Vagina (tissue), 2 donors: ENCODE data around the gene LANCL2. TPM values are rescaled to one million over a fixed set of nuclear protein-coding genes. Genes with fewer than 3 reads are reported as not detected.

Experiments used
- DNase-seq, 2 donors: peaks; one replicate each; pipeline ENCODE4 v3.0.0-alpha.2; 2017; ENCODE audit errors: extremely low spot score in 2 of 2
- H3K27ac ChIP-seq: fragments of 200-600 bp; sonication (generic); one replicate; pipeline ENCODE4 v1.5.1; 2019
- H3K27me3 ChIP-seq: fragments of 200-600 bp; sonication (generic); one replicate; pipeline ENCODE4 v1.5.1; 2019
- H3K36me3 ChIP-seq, 2 donors: fragments of 200-600 bp; sonication (generic); one replicate each; pipeline ENCODE4 v1.5.1; 2017 to 2019
- H3K4me1 ChIP-seq: fragments of 200-600 bp; sonication (generic); one replicate; pipeline ENCODE4 v1.5.1; 2019
- H3K4me3 ChIP-seq, 2 donors: fragments of 200-600 bp; sonication (generic); 1 replicate in 1 of 2; 2 replicates in 1 of 2; pipeline ENCODE4 v1.5.1; 2016 to 2019
- H3K9me3 ChIP-seq: fragments of 200-600 bp; sonication (generic); one replicate; pipeline ENCODE4 v1.5.1; 2019
- POLR2A ChIP-seq, 2 donors: fragments of 450-650 bp; IDR thresholded peaks; one replicate each; pipeline ENCODE4 v1.6.1; 2017; ENCODE audit warnings: antibody characterized with exemption in 2 of 2, mild to moderate bottlenecking in 2 of 2, moderate library complexity in 2 of 2
- POLR2AphosphoS5 ChIP-seq, 2 donors: sonication (generic); formaldehyde crosslinking; IDR thresholded peaks; one replicate each; pipeline ENCODE4 v1.9.0; 2017; ENCODE audit warnings: antibody characterized with exemption in 2 of 2, mild to moderate bottlenecking in 2 of 2, low read depth in 1 of 2; ENCODE audit not compliant: insufficient read depth in 1 of 2
- intact Hi-C: fragments of 100-400 bp; cut with DNase I; formaldehyde crosslinking; loops from one replicate; pipeline ENCODE4 v1.15.1; 2023
- total RNA-seq: library from RNA; depleted of rRNA; stranded (reverse); fragments of >200 nt; gene quantifications from one replicate; pipeline ENCODE4 v1.2.3, GENCODE V29; 2016
- TF ChIP-seq, protein P1 (sequence below), 3 experiments: fragments of 450-650 bp in 2 of 3; fragments of 200-600 bp in 1 of 3; sonication (generic) in 1 of 3; IDR thresholded peaks; one replicate each; pipeline ENCODE4 v1.5.1; 2017 to 2019; ENCODE audit warnings: antibody characterized with exemption in 3 of 3, mild to moderate bottlenecking in 2 of 3, moderate library complexity in 2 of 3

LANCL2 gene
- total RNA-seq, 1 donor from 2014 or later = 7.6 TPM

DNA sequence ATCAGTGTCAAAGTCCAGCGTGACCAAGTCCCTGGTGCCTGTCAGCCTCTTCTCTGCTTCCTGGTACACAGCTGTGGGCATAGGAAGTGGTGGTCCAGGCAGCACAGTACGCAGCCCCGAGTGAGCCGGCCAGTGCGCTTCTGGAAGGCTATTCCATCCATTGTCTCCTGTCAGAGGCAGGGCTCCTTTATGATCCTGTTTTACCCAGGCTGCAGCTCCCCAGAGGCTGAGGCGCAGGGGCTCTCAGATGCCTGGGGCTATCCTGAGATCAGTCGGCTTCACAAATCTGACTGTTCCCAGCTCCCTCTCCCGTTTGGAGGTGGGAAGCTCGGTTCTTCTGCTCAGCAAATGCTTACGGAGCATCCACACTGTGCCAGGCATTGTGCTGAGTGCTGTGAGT, 70.3 kb downstream of the LANCL2 start:
- Histone ChIP-seq H3K4me3 (no peak overlapping the region), H3K27me3 (no peaks in the 10 kb centered on the region), H3K36me3 (no peaks in the 10 kb centered on the region), H3K27ac (no peak overlapping the region), H3K4me1 (peaks cover 3% of the 10 kb centered on the region), H3K9me3 (no peaks in the 10 kb centered on the region)
- DNase-seq = no peak
- TF ChIP-seq POLR2A (IDR thresholded peaks at IDR 0.05) (no peak), POLR2AphosphoS5 (IDR thresholded peaks at IDR 0.05; ENCODE audit: insufficient read depth in 1 of 2, low read depth in 1 of 2) (no peak)
- TF ChIP-seq, protein P1, sequence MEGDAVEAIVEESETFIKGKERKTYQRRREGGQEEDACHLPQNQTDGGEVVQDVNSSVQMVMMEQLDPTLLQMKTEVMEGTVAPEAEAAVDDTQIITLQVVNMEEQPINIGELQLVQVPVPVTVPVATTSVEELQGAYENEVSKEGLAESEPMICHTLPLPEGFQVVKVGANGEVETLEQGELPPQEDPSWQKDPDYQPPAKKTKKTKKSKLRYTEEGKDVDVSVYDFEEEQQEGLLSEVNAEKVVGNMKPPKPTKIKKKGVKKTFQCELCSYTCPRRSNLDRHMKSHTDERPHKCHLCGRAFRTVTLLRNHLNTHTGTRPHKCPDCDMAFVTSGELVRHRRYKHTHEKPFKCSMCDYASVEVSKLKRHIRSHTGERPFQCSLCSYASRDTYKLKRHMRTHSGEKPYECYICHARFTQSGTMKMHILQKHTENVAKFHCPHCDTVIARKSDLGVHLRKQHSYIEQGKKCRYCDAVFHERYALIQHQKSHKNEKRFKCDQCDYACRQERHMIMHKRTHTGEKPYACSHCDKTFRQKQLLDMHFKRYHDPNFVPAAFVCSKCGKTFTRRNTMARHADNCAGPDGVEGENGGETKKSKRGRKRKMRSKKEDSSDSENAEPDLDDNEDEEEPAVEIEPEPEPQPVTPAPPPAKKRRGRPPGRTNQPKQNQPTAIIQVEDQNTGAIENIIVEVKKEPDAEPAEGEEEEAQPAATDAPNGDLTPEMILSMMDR (IDR thresholded peaks at IDR 0.05) = no peak
- intact Hi-C loops = no loop called here

DNA sequence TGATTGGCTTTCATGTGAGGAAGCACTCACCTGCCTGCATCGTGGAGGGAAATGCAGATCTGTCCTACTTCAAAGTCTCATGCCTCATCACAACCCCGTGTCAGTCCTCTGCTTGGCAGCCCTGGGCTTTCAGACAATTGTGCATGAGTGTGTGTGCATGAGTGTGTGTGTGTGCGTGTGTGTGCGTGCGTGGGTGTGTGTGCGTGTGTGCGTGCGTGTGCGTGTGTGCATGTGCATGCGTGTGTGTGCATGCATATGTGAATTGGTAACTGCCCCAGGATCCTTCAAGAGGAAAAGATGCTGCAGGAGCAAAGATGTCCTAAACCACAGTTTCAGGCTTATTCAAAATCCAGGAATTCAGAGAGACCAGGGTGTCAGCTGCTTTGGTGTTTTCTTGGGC, 71.3 kb downstream of the LANCL2 start:
- TF ChIP-seq, protein P1 (IDR thresholded peaks at IDR 0.05) = no peak
- TF ChIP-seq POLR2AphosphoS5 (IDR thresholded peaks at IDR 0.05; ENCODE audit: insufficient read depth in 1 of 2, low read depth in 1 of 2) = no peak
- TF ChIP-seq POLR2A (IDR thresholded peaks at IDR 0.05) = no peak
- Histone ChIP-seq H3K27me3 (no peaks in the 10 kb centered on the region), H3K27ac (no peak overlapping the region), H3K9me3 (no peaks in the 10 kb centered on the region), H3K4me1 (no peaks in the 10 kb centered on the region), H3K36me3 (no peaks in the 10 kb centered on the region), H3K4me3 (no peak overlapping the region)
- DNase-seq = no peak
- intact Hi-C loops = no loop called here

DNA sequence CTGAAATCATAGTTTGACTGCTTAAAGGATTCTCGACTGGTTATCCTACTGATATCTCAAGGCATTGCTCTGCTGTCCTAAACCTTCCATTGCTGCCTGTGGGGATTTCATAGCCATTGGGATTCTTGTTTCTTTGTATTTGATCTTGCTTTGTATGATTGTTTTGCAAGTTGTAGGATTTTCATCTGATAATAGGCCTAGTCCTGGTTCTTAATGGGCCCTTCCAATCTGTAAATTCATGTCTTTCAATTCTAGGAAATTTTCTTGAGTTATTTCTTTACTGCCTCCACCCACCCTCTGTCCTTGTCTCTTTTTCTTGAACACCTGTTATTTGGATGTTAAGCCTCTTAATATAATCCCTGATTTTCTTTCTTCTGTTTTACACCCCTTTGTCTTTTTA, 72.2 kb downstream of the LANCL2 start:
- no peak overlapping the region for H3K27ac ChIP-seq
- H3K27me3 ChIP-seq = no peaks in the 10 kb centered on the region
- intact Hi-C loops = no loop called here
- no peaks in the 10 kb centered on the region for H3K9me3 ChIP-seq
- H3K4me3 ChIP-seq = no peak overlapping the region
- TF ChIP-seq POLR2A (IDR thresholded peaks at IDR 0.05) = no peak
- TF ChIP-seq POLR2AphosphoS5 (IDR thresholded peaks at IDR 0.05; ENCODE audit: insufficient read depth in 1 of 2, low read depth in 1 of 2) = no peak
- TF ChIP-seq, protein P1 (IDR thresholded peaks at IDR 0.05) = no peak
- H3K36me3 ChIP-seq = no peaks in the 10 kb centered on the region
- no peaks in the 10 kb centered on the region for H3K4me1 ChIP-seq
- DNase-seq = no peak

DNA sequence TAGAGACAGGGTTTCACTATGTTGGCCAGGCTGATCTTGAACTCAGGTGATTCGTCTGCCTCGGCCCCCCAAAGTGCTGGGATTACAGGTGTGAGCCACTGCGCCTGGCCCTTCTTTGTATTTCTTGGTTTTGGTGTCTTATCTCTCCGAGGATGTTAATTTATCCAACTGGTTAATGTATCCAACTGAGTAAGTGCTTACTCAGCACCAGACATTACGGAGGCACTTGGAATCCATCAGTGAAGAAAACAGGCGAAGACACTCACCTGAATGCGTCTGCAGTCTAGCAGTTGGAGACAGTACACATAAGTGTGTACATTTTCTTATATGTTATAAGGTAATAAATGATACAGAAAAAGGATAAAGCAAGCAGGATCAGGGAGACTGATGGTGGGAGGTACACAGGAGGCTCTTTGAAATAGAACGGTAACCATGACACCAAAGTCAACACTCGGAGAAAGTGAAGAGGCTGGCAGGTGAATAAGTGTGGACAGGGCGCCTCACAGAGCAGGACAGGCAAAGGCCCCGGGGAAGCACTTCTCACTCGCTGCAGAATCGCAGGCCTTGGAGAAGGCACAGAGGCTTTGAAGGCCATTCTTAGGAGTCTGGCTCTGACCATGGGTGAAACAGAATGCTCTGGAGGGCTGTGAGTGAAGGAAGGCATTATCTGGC, 73.1 kb downstream of the LANCL2 start:
- DNase-seq = no peak

More for the DNA sequence above, 73.1 kb downstream of the LANCL2 start:
- Histone ChIP-seq H3K4me1 (no peaks in the 10 kb centered on the region), H3K36me3 (no peaks in the 10 kb centered on the region), H3K9me3 (no peaks in the 10 kb centered on the region), H3K27me3 (no peaks in the 10 kb centered on the region), H3K27ac (no peak overlapping the region), H3K4me3 (no peak overlapping the region)
- intact Hi-C loops = no loop called here
- TF ChIP-seq, protein P1 (IDR thresholded peaks at IDR 0.05) = no peak
- TF ChIP-seq POLR2AphosphoS5 (IDR thresholded peaks at IDR 0.05; ENCODE audit: insufficient read depth in 1 of 2, low read depth in 1 of 2) (no peak), POLR2A (IDR thresholded peaks at IDR 0.05) (no peak)
